Skeletal muscle satellite cell (primary cell): ENCODE measurements around the gene FOXP1.

Source experiments
- H3K27me3 ChIP-seq: 2 replicates; pipeline ENCODE4 v1.7.0; 2013; ENCODE audit warnings: low read length; ENCODE audit not compliant: control insufficient read depth, insufficient read depth
- H3K36me3 ChIP-seq: 2 replicates; pipeline ENCODE4 v1.7.0; 2013; ENCODE audit warnings: mild to moderate bottlenecking, control low read depth, low read length; ENCODE audit not compliant: insufficient read depth
- H3K4me1 ChIP-seq: 2 replicates; pipeline ENCODE4 v1.7.0; 2013; ENCODE audit warnings: low read length; ENCODE audit not compliant: control insufficient read depth, insufficient read depth
- H3K4me2 ChIP-seq: 2 replicates; pipeline ENCODE4 v1.7.0; 2013; ENCODE audit warnings: mild to moderate bottlenecking, low read length
- H3K4me3 ChIP-seq: 2 replicates; pipeline ENCODE4 v1.7.0; 2013; ENCODE audit warnings: low read length
- H3K9ac ChIP-seq: 2 replicates; pipeline ENCODE4 v1.7.0; 2013; ENCODE audit warnings: mild to moderate bottlenecking, low read depth, low read length, moderate library complexity
- H3K9me3 ChIP-seq: replicated peaks from 2 replicates; pipeline ENCODE4 v1.7.0; 2013; ENCODE audit warnings: mild to moderate bottlenecking, control low read depth, low read length

FOXP1 gene

GRCh38 chr3:71397046-71397445 lies 186.5 kb downstream of the FOXP1 start:
- no peak overlapping the region for H3K4me3 ChIP-seq
- no peaks in the 10 kb centered on the region for H3K27me3 ChIP-seq
- H3K4me1 ChIP-seq = peaks cover 15% of the 10 kb centered on the region
- H3K4me2 ChIP-seq = no peak overlapping the region
- no peak overlapping the region for H3K9ac ChIP-seq
- no peaks in the 10 kb centered on the region for H3K9me3 ChIP-seq
- H3K36me3 ChIP-seq = no peaks in the 10 kb centered on the region

DNA sequence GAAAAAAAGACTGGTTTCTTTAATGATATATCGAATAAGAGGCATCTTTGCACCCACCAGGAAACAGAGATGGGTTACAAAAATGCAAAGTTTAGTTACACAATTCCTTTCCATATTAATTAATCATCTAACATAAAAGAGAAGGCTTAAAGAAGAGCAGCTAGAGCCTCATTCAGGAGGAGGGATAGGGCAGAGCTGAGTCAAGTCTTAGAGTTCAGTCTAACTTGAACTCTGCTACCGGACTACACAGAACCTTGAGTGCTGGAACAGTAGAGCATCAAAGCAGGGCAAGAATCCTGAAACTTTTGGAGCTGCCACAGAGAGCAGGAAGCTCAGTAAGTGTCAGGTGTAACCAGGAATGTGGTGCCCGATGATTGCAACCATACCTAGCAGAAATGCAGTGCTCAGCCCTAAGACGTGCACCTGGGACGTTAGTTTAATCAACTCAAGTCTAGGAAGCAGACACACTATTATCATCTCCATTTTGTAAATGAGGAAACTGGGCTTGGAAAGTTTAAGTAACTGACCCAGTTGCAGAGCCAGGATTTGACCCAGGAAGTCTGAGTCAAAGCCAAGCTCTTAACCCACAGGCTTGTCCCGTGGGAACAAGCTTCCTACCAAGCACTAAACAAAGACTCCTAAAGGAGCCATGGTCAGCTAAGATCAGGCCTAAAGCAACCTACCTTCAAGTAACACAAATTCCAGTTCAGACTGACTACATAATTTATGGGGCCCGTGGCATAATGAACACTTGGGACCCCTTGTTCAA lies 187.4 kb downstream of the FOXP1 start:
- Histone ChIP-seq H3K9me3 (no peaks in the 10 kb centered on the region), H3K27me3 (no peaks in the 10 kb centered on the region), H3K4me1 (peaks cover 17% of the 10 kb centered on the region), H3K36me3 (no peaks in the 10 kb centered on the region), H3K4me3 (no peak overlapping the region), H3K9ac (no peak overlapping the region), H3K4me2 (peak overlapping the region; percentile 7)

GRCh38 chr3:71395470-71395869 lies 188.1 kb downstream of the FOXP1 start:
- Histone ChIP-seq H3K4me3 (no peak overlapping the region), H3K4me2 (no peak overlapping the region), H3K36me3 (no peaks in the 10 kb centered on the region), H3K9ac (no peak overlapping the region), H3K27me3 (no peaks in the 10 kb centered on the region), H3K4me1 (peaks cover 18% of the 10 kb centered on the region), H3K9me3 (no peaks in the 10 kb centered on the region)

DNA sequence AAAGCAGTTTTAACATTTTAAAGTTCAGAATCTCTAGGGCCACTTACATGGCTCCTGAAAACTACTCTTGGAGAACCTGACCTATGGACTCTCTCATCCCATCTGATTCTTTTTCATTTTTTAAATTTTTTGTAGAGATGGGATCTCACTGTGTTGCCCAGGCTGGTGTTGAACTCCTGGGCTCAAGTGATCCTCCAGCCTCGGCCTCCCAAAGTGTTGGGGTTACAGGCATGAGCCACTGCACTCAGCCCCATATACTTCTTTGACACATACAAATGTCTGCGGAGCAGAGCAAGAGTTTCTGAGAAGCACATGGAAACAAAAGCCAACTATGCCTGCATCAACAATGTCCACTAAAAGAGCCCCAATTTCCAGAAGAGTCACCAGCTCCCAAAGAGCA lies 189.8 kb downstream of the FOXP1 start:
- Histone ChIP-seq H3K4me2 (no peak overlapping the region), H3K9me3 (no peaks in the 10 kb centered on the region), H3K9ac (no peak overlapping the region), H3K4me3 (no peak overlapping the region), H3K4me1 (peaks cover 29% of the 10 kb centered on the region), H3K36me3 (no peaks in the 10 kb centered on the region), H3K27me3 (no peaks in the 10 kb centered on the region)

DNA sequence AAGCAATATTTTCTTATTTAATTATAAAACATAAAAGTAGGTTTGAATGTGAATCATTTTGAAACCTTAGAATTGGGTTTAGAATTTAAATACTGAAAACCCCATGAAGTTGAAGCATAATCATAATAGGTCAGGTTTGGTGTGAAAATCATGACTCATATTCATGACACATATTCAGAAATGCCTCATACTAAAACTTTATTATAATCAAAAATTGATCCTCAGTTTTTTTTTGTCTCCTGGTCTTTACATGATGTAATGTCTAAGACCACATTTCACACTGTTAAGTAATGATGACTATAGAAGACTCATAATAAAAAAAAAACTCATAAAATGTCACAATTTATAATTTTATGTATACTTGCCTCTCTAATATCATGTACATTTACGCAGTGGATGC lies 190.4 kb downstream of the FOXP1 start:
- Histone ChIP-seq H3K4me3 (no peak overlapping the region), H3K4me2 (no peak overlapping the region), H3K9ac (no peak overlapping the region), H3K9me3 (no peaks in the 10 kb centered on the region), H3K27me3 (no peaks in the 10 kb centered on the region), H3K36me3 (no peaks in the 10 kb centered on the region), H3K4me1 (peaks cover 29% of the 10 kb centered on the region)

- no peaks in the 10 kb centered on the region for H3K27me3 ChIP-seq
- no peaks in the 10 kb centered on the region for H3K9me3 ChIP-seq
- H3K4me1 ChIP-seq = peaks cover 29% of the 10 kb centered on the region
- H3K9ac ChIP-seq = no peak overlapping the region
- no peak overlapping the region for H3K4me2 ChIP-seq
- H3K36me3 ChIP-seq = no peaks in the 10 kb centered on the region
- H3K4me3 ChIP-seq = no peak overlapping the region
Observed at GRCh38 chr3:71392251-71392650, 191.3 kb downstream of the FOXP1 start.

- peaks cover 26% of the 10 kb centered on the region for H3K4me1 ChIP-seq
- H3K9ac ChIP-seq = no peak overlapping the region
- H3K36me3 ChIP-seq = no peaks in the 10 kb centered on the region
- H3K9me3 ChIP-seq = no peaks in the 10 kb centered on the region
- no peak overlapping the region for H3K4me2 ChIP-seq
- no peak overlapping the region for H3K4me3 ChIP-seq
- H3K27me3 ChIP-seq = no peaks in the 10 kb centered on the region
Observed at GRCh38 chr3:71391361-71391760, 192.2 kb downstream of the FOXP1 start.

DNA sequence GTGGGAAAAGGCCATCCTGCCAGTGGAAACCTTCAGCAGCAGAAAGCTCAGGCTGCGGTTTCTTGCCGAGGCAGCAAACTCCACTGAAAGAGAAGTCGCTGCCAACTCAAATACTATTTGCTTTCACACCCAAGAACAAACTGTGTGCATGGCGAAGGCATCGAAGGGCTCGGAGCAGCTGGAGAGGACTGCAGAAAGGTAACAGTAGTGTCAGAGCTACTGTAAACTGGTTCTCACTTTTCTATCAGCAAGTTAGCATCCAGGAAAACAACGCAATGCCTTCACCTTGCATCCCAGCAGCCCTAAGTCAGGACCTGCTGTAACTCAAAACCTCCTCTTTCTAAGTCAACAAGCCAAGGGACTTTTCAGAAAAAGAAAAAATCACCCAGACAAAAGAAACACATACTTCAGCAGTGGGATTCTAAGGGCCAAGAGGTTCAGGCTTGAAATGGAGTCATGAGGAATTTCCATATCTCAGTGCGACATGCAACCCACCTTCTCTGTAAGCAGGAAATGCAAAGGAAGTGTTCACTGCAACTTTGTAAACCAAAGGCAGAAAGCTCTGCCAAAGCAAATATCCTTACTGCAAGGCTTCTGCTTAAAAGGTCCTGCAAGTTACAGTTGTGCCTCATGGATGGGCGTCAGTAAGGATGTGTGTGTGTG lies 193.5 kb downstream of the FOXP1 start:
- no peak overlapping the region for H3K9ac ChIP-seq
- peak overlapping the region; percentile 54 for H3K4me3 ChIP-seq
- no peaks in the 10 kb centered on the region for H3K36me3 ChIP-seq
- H3K27me3 ChIP-seq = no peaks in the 10 kb centered on the region
- H3K9me3 ChIP-seq = no peaks in the 10 kb centered on the region
- H3K4me2 ChIP-seq = peak overlapping the region; percentile 69
- peaks cover 14% of the 10 kb centered on the region for H3K4me1 ChIP-seq

DNA sequence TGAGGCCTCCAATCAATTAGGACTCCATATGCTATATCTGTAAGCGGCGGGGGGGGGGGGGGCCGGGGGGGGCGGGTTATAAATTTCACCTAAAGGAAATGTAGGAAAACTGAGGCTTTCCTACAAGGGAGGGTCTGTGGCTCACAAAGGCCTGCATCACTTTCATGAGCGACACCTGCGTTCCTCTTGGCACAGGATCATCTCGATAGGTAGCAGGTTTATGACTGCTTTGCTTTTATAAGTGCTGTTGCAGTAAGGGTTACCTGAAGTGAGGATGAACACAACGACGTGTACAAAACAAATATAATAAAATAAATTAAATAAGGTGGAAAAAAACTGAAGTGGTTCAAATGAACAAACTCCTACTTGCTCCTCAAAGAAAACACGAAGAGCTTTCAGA lies 194.3 kb downstream of the FOXP1 start:
- Histone ChIP-seq H3K9ac (no peak overlapping the region), H3K4me3 (no peak overlapping the region), H3K36me3 (no peaks in the 10 kb centered on the region), H3K27me3 (no peaks in the 10 kb centered on the region), H3K9me3 (no peaks in the 10 kb centered on the region), H3K4me1 (peaks cover 19% of the 10 kb centered on the region), H3K4me2 (no peak overlapping the region)

- no peaks in the 10 kb centered on the region for H3K27me3 ChIP-seq
- H3K36me3 ChIP-seq = no peaks in the 10 kb centered on the region
- H3K4me1 ChIP-seq = peaks cover 19% of the 10 kb centered on the region
- H3K4me3 ChIP-seq = no peak overlapping the region
- no peak overlapping the region for H3K9ac ChIP-seq
- no peaks in the 10 kb centered on the region for H3K9me3 ChIP-seq
- no peak overlapping the region for H3K4me2 ChIP-seq
Observed at GRCh38 chr3:71388535-71389120, 194.9 kb downstream of the FOXP1 start.

DNA sequence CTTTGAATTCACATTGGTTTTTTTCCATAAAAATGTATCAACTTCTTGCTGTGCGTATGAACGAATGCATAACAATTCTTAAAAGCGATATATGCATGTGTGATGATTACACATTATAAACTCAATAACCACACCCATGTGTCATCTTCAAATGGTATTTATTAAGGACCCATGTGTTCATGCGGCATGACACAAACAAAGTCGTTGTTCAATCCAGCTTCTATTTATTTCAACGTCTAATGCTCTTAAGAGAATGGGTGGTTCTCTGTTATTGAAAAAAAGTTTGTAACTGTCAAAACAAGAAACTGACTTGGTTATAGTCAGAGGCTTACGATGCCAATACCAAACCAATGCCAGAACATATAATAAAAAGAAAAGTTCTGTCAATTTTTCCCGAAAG lies 195.9 kb downstream of the FOXP1 start:
- no peaks in the 10 kb centered on the region for H3K9me3 ChIP-seq
- H3K27me3 ChIP-seq = no peaks in the 10 kb centered on the region
- H3K4me2 ChIP-seq = no peak overlapping the region
- H3K36me3 ChIP-seq = no peaks in the 10 kb centered on the region
- peaks cover 19% of the 10 kb centered on the region for H3K4me1 ChIP-seq
- no peak overlapping the region for H3K9ac ChIP-seq
- no peak overlapping the region for H3K4me3 ChIP-seq
